Measurements from ENCODE around the gene COLGALT1. TPM values are rescaled to one million over a fixed set of nuclear protein-coding genes. Genes with fewer than 3 reads are reported as not detected.

The COLGALT1 gene
- total RNA-seq, 2 donors from 2014 or later: 53.9 to 122 TPM

GRCh38 chr19:17602872-17603510 lies 47.5 kb downstream of the COLGALT1 start:
- ATAC-seq: no peak
- no peak overlapping the region for H3K27ac Mint-ChIP-seq
- H3K9me3 Mint-ChIP-seq: no peaks in the 10 kb centered on the region
- no peak overlapping the region for H3K4me3 Mint-ChIP-seq
- peaks cover 29 to 38% of the 10 kb centered on the region in 2 donors for H3K27me3 Mint-ChIP-seq
- H3K36me3 Mint-ChIP-seq: no peaks in the 10 kb centered on the region
- no peak for DNase-seq (ENCODE audit: low spot score)
- peaks cover 10% of the 10 kb centered on the region in 2 donors for H3K4me1 Mint-ChIP-seq (ENCODE audit: low read depth in 2 of 2)

DNA sequence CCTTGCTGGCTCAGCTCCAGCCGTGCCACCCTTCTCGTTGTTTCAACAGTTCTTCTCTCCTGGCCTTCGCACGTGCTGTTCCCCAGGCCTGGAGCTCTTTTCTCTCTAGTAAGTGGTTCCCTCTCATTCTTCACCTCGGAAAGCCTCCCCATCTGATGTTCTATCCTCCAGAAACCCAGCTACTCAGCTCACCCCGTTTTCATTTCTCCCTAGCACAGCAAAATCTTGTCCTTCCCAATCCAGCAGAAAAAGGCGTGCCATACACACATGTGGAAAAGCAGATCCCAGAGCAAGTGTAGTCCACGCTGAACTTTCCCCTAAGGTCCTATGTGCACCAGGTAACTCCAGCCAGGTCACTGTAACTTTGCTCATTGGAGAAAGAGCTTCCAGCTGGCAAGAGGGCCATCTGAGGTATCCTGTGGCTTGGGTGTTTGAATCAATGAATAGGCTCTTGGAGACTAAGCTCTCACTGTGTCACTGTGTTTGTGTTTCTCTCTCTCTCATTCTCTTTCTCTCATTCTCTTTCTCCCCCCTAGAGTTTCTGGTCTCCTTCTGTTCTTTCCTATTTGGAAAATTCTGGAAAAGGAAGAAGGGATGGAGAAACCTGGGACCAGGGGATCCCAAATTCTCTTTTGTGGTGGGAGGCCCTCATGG lies 49.0 kb downstream of the COLGALT1 start:
- Mint-ChIP-seq H3K9me3 (no peaks in the 10 kb centered on the region), H3K4me1 (ENCODE audit: low read depth in 2 of 2) (peaks cover 10 to 13% of the 10 kb centered on the region in 2 donors), H3K27ac (no peak overlapping the region), H3K4me3 (no peak overlapping the region), H3K36me3 (no peaks in the 10 kb centered on the region), H3K27me3 (peaks cover 29 to 38% of the 10 kb centered on the region in 2 donors)
- DNase-seq (ENCODE audit: low spot score) (no peak), ATAC-seq (no peak)

GRCh38 chr19:17605117-17605516 lies 49.7 kb downstream of the COLGALT1 start:
- H3K9me3 Mint-ChIP-seq: no peaks in the 10 kb centered on the region
- H3K4me1 Mint-ChIP-seq (ENCODE audit: low read depth in 2 of 2): peaks cover 10 to 14% of the 10 kb centered on the region in 2 donors
- H3K27me3 Mint-ChIP-seq: peaks cover 29 to 38% of the 10 kb centered on the region in 2 donors
- H3K27ac Mint-ChIP-seq: no peak overlapping the region
- no peaks in the 10 kb centered on the region for H3K36me3 Mint-ChIP-seq
- no peak for ATAC-seq
- no peak overlapping the region for H3K4me3 Mint-ChIP-seq
- no peak for DNase-seq (ENCODE audit: low spot score)

- H3K9me3 Mint-ChIP-seq: no peaks in the 10 kb centered on the region
- H3K36me3 Mint-ChIP-seq: no peaks in the 10 kb centered on the region
- H3K27ac Mint-ChIP-seq: peak overlapping the region; percentile 54 to 63
- H3K4me3 Mint-ChIP-seq: peak overlapping the region; percentile 88
- peaks cover 28 to 35% of the 10 kb centered on the region in 2 donors for H3K27me3 Mint-ChIP-seq
- peak; percentile 79 for DNase-seq (ENCODE audit: low spot score)
- H3K4me1 Mint-ChIP-seq (ENCODE audit: low read depth in 2 of 2): peaks cover 10 to 14% of the 10 kb centered on the region in 2 donors
- peak; percentile 85 to 87 for ATAC-seq
Observed at GRCh38 chr19:17605761-17606589, 50.5 kb downstream of the COLGALT1 start.

- H3K36me3 Mint-ChIP-seq: no peaks in the 10 kb centered on the region
- H3K4me3 Mint-ChIP-seq: peak overlapping the region; percentile 88
- H3K4me1 Mint-ChIP-seq (ENCODE audit: low read depth in 2 of 2): peaks cover 10 to 14% of the 10 kb centered on the region in 2 donors
- no peak for DNase-seq (ENCODE audit: low spot score)
- H3K27ac Mint-ChIP-seq: peak overlapping the region; percentile 54 to 63
- H3K27me3 Mint-ChIP-seq: peaks cover 22 to 30% of the 10 kb centered on the region in 2 donors
- peak in 1 of 2 donors; percentile 26 for ATAC-seq
- H3K9me3 Mint-ChIP-seq: no peaks in the 10 kb centered on the region
Observed at GRCh38 chr19:17606590-17607185, 51.2 kb downstream of the COLGALT1 start.

GRCh38 chr19:17607936-17608335 lies 52.5 kb downstream of the COLGALT1 start:
- Mint-ChIP-seq H3K4me3 (peak overlapping the region; percentile 15), H3K27ac (no peak overlapping the region), H3K27me3 (peaks cover 17 to 28% of the 10 kb centered on the region in 2 donors), H3K9me3 (no peaks in the 10 kb centered on the region), H3K36me3 (no peaks in the 10 kb centered on the region), H3K4me1 (ENCODE audit: low read depth in 2 of 2) (peaks cover 10 to 11% of the 10 kb centered on the region in 2 donors)
- DNase-seq (ENCODE audit: low spot score) (no peak), ATAC-seq (no peak)

GRCh38 chr19:17610384-17610783 lies 54.9 kb downstream of the COLGALT1 start:
- no peaks in the 10 kb centered on the region for H3K9me3 Mint-ChIP-seq
- H3K27ac Mint-ChIP-seq: no peak overlapping the region
- H3K36me3 Mint-ChIP-seq: no peaks in the 10 kb centered on the region
- ATAC-seq (no peak), DNase-seq (ENCODE audit: low spot score) (no peak)
- H3K27me3 Mint-ChIP-seq: peaks cover 8 to 10% of the 10 kb centered on the region in 2 donors
- H3K4me3 Mint-ChIP-seq: no peak overlapping the region
- H3K4me1 Mint-ChIP-seq (ENCODE audit: low read depth in 2 of 2): peaks cover 10 to 11% of the 10 kb centered on the region in 2 donors

- H3K36me3 Mint-ChIP-seq: no peaks in the 10 kb centered on the region
- H3K27ac Mint-ChIP-seq: no peak overlapping the region
- H3K4me3 Mint-ChIP-seq: no peak overlapping the region
- no peaks in the 10 kb centered on the region for H3K9me3 Mint-ChIP-seq
- H3K27me3 Mint-ChIP-seq: peaks cover 10% of the 10 kb centered on the region in 2 donors
- ATAC-seq: no peak
- DNase-seq (ENCODE audit: low spot score): no peak
- H3K4me1 Mint-ChIP-seq (ENCODE audit: low read depth in 2 of 2): peaks cover 4 to 7% of the 10 kb centered on the region in 2 donors
Observed at GRCh38 chr19:17611462-17612244, 56.2 kb downstream of the COLGALT1 start.

DNA sequence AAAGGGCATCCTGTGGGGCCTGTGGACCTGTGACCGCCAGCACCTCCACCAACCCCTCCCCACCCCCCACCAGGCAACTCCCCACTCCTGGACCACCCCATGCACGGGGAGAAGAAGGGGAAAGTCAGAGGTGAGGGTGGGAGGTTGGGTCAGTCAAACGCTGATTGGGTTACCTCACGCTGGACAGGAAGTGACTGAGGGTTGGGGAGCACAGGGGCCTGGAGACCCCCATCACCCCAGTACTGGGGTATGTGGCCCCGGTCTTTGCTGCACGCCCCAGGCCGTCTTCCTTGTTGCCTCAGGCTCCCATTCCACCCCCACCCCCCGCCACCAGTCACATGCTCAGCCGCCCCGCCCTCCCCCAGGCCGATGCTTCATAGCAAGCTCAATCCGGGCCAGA lies 59.0 kb downstream of the COLGALT1 start:
- H3K4me1 Mint-ChIP-seq (ENCODE audit: low read depth in 2 of 2): peaks cover 0 to 5% of the 10 kb centered on the region in 2 donors
- no peaks in the 10 kb centered on the region for H3K9me3 Mint-ChIP-seq
- no peak overlapping the region for H3K4me3 Mint-ChIP-seq
- DNase-seq (ENCODE audit: low spot score) (no peak), ATAC-seq (no peak)
- H3K27me3 Mint-ChIP-seq: peaks cover 18 to 20% of the 10 kb centered on the region in 2 donors
- H3K36me3 Mint-ChIP-seq: no peaks in the 10 kb centered on the region
- no peak overlapping the region for H3K27ac Mint-ChIP-seq

- no peak for DNase-seq (ENCODE audit: low spot score)
- Mint-ChIP-seq H3K36me3 (no peaks in the 10 kb centered on the region), H3K9me3 (no peaks in the 10 kb centered on the region), H3K27ac (no peak overlapping the region), H3K4me1 (ENCODE audit: low read depth in 2 of 2) (peaks cover 0 to 4% of the 10 kb centered on the region in 2 donors), H3K4me3 (no peak overlapping the region), H3K27me3 (peaks cover 18 to 20% of the 10 kb centered on the region in 2 donors)
- no peak for ATAC-seq
Observed at GRCh38 chr19:17615889-17616685, 60.6 kb downstream of the COLGALT1 start.

- no peak overlapping the region for H3K4me3 Mint-ChIP-seq
- ATAC-seq: no peak
- no peaks in the 10 kb centered on the region for H3K9me3 Mint-ChIP-seq
- H3K27me3 Mint-ChIP-seq: peaks cover 18 to 20% of the 10 kb centered on the region in 2 donors
- H3K36me3 Mint-ChIP-seq: no peaks in the 10 kb centered on the region
- H3K4me1 Mint-ChIP-seq (ENCODE audit: low read depth in 2 of 2): peaks cover 2 to 5% of the 10 kb centered on the region in 2 donors
- no peak overlapping the region for H3K27ac Mint-ChIP-seq
- DNase-seq (ENCODE audit: low spot score): no peak
Observed at GRCh38 chr19:17616686-17616960, 61.2 kb downstream of the COLGALT1 start.

DNA sequence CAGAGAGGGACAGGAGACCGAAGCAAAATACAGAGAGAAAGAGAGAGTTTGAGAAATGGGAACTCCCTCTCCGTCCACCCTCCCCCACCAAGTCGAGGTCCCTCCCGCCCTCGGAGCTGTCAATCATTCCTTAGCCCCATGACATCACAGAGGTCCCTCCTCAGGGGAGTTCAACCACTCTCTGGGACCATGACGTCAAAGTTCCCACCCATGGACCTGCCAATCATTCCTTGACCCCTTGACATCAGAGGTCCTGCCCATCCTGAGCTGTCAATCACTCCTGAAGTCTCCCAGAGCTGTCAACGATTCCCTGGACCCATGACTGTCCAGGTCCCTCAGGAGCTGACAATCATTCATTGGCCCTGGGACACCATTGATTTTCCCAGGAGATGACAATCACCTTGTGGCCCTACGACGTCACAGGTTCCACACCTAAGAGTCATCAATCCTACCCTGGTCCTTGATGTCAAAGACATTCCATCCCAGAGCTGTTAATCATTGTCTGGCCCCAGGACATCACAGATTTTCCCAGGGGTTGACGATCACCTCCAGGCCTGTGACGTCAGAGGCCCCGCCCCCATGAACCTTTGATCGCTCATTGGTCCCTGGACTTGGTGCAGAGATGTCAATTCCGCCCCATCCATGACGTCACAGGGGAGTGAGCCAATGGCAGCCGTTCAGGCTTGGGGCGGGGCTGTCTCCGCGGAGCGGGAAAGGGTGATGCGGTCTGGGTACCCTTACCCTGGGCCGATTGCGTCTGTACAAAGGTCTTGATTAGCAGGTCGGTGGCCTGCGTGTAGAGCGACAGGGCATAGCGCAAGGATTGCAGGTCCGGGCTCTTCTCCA lies 61.7 kb downstream of the COLGALT1 start:
- Mint-ChIP-seq H3K27me3 (peaks cover 13 to 18% of the 10 kb centered on the region in 2 donors), H3K4me1 (ENCODE audit: low read depth in 2 of 2) (peaks cover 8 to 9% of the 10 kb centered on the region in 2 donors), H3K4me3 (no peak overlapping the region), H3K9me3 (peaks cover 3% of the 10 kb centered on the region), H3K36me3 (no peaks in the 10 kb centered on the region), H3K27ac (no peak overlapping the region)
- DNase-seq (ENCODE audit: low spot score) (no peak), ATAC-seq (no peak)

Measured in natural killer cell treated with Interleukin-12 subunit alpha and Interleukin-12 subunit beta and Interleukin-15 and Interleukin-18, amount 100 ng/mL, for 72 hours (primary cell).